Measurements from ENCODE around the gene OCRL.

Gene OCRL

DNA sequence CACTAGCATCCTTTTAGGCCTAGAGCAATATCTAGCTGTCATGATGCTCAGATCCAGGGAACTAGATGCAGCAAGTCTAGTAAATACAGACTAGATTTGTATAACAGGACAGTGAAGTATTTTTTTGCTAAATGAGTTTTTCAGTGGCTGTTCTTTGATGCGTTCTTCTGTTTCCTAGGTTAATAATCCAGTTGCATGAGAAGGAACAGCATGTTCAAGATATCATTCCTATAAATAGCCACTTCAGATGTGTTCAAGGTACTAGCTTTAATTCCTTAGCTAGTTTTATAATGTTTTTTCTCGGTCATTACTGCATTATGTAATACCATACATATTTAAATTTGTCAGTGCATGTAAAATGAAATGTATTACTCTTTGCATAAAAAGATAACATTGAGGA lies 4.7 kb downstream of the OCRL start:
- no peak for DNase-seq (ENCODE audit: low read depth in 1 of 2, low spot score in 1 of 2)
- no peak for TF ChIP-seq SPI1 (IDR thresholded peaks at IDR 0.05; ENCODE audit: borderline replicate concordance, low read depth)
- TF ChIP-seq, protein P1, sequence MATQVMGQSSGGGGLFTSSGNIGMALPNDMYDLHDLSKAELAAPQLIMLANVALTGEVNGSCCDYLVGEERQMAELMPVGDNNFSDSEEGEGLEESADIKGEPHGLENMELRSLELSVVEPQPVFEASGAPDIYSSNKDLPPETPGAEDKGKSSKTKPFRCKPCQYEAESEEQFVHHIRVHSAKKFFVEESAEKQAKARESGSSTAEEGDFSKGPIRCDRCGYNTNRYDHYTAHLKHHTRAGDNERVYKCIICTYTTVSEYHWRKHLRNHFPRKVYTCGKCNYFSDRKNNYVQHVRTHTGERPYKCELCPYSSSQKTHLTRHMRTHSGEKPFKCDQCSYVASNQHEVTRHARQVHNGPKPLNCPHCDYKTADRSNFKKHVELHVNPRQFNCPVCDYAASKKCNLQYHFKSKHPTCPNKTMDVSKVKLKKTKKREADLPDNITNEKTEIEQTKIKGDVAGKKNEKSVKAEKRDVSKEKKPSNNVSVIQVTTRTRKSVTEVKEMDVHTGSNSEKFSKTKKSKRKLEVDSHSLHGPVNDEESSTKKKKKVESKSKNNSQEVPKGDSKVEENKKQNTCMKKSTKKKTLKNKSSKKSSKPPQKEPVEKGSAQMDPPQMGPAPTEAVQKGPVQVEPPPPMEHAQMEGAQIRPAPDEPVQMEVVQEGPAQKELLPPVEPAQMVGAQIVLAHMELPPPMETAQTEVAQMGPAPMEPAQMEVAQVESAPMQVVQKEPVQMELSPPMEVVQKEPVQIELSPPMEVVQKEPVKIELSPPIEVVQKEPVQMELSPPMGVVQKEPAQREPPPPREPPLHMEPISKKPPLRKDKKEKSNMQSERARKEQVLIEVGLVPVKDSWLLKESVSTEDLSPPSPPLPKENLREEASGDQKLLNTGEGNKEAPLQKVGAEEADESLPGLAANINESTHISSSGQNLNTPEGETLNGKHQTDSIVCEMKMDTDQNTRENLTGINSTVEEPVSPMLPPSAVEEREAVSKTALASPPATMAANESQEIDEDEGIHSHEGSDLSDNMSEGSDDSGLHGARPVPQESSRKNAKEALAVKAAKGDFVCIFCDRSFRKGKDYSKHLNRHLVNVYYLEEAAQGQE (IDR thresholded peaks at IDR 0.05; ENCODE audit: insufficient replicate concordance, low read depth): no peak
- TF ChIP-seq, protein P2, sequence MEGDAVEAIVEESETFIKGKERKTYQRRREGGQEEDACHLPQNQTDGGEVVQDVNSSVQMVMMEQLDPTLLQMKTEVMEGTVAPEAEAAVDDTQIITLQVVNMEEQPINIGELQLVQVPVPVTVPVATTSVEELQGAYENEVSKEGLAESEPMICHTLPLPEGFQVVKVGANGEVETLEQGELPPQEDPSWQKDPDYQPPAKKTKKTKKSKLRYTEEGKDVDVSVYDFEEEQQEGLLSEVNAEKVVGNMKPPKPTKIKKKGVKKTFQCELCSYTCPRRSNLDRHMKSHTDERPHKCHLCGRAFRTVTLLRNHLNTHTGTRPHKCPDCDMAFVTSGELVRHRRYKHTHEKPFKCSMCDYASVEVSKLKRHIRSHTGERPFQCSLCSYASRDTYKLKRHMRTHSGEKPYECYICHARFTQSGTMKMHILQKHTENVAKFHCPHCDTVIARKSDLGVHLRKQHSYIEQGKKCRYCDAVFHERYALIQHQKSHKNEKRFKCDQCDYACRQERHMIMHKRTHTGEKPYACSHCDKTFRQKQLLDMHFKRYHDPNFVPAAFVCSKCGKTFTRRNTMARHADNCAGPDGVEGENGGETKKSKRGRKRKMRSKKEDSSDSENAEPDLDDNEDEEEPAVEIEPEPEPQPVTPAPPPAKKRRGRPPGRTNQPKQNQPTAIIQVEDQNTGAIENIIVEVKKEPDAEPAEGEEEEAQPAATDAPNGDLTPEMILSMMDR (IDR thresholded peaks at IDR 0.05; ENCODE audit: insufficient read depth, low read length): no peak
- no peak for TF ChIP-seq POLR2AphosphoS5 (IDR thresholded peaks at IDR 0.05; ENCODE audit: low read depth)
- no peak for TF ChIP-seq GABPA (IDR thresholded peaks at IDR 0.05; ENCODE audit: low read depth)
- Histone ChIP-seq H3K27me3 (ENCODE audit: insufficient read depth, poor library complexity, severe bottlenecking) (no peaks in the 10 kb centered on the region), H3K27ac (replicated peaks) (no peak overlapping the region), H3K4me3 (replicated peaks; ENCODE audit: insufficient read depth, low read length) (no peak overlapping the region)

DNA sequence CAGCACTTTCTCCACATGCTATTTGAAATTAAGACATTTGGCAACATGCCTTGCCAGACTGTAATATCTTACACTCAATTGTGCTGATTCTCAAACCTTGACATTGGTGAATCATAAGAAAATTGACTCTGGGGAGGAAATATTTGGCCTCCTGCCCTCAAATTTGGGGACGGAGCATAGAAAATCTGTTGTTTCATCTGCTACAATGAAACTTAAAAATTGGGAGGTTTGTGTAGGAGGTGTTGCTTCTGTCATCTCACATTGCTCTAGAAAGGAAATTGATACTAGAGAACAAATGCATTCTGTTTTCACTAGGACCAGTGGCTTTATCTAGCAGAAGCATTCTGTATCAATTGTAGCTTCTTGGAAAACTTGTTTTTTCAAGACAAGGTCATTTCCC lies 5.3 kb downstream of the OCRL start:
- no peak overlapping the region for H3K4me3 ChIP-seq (replicated peaks; ENCODE audit: insufficient read depth, low read length)
- no peak for DNase-seq (ENCODE audit: low read depth in 1 of 2, low spot score in 1 of 2)
- TF ChIP-seq POLR2AphosphoS5 (IDR thresholded peaks at IDR 0.05; ENCODE audit: low read depth) (no peak), GABPA (IDR thresholded peaks at IDR 0.05; ENCODE audit: low read depth) (no peak), SPI1 (IDR thresholded peaks at IDR 0.05; ENCODE audit: borderline replicate concordance, low read depth) (no peak)
- TF ChIP-seq, protein P2 (IDR thresholded peaks at IDR 0.05; ENCODE audit: insufficient read depth, low read length): no peak
- TF ChIP-seq, protein P1 (IDR thresholded peaks at IDR 0.05; ENCODE audit: insufficient replicate concordance, low read depth): no peak
- no peak overlapping the region for H3K27ac ChIP-seq (replicated peaks)
- H3K27me3 ChIP-seq (ENCODE audit: insufficient read depth, poor library complexity, severe bottlenecking): no peaks in the 10 kb centered on the region

DNA sequence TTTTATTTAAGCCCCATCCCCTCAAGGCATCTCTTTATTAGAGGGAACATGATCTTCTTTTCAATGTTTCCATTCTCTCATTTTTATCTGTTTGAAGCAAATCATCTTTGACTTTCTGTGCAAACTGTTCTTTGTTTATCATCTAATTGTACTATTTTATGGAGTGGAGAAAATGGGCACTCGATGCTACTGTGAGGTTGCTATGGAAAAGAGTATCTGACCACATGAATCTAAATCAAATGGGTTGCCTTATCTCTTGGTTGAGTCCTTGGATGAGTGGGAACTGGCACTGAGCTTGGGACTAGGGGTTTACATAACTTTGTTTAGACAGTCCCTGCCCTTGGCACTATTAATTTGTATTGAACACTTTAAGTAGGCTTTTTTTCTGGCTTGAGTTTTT lies 9.1 kb downstream of the OCRL start:
- TF ChIP-seq POLR2AphosphoS5 (IDR thresholded peaks at IDR 0.05; ENCODE audit: low read depth): no peak
- no peak for TF ChIP-seq SPI1 (IDR thresholded peaks at IDR 0.05; ENCODE audit: borderline replicate concordance, low read depth)
- no peak for TF ChIP-seq GABPA (IDR thresholded peaks at IDR 0.05; ENCODE audit: low read depth)
- TF ChIP-seq, protein P2 (IDR thresholded peaks at IDR 0.05; ENCODE audit: insufficient read depth, low read length): no peak
- TF ChIP-seq, protein P1 (IDR thresholded peaks at IDR 0.05; ENCODE audit: insufficient replicate concordance, low read depth): no peak
- no peak for DNase-seq (ENCODE audit: low read depth in 1 of 2, low spot score in 1 of 2)
- no peak overlapping the region for H3K27ac ChIP-seq (replicated peaks)

More for the DNA sequence above, 9.1 kb downstream of the OCRL start:
- Histone ChIP-seq H3K4me3 (replicated peaks; ENCODE audit: insufficient read depth, low read length) (no peak overlapping the region), H3K27me3 (ENCODE audit: insufficient read depth, poor library complexity, severe bottlenecking) (no peaks in the 10 kb centered on the region)

All from HL-60 (cell line).